Mesothelial cell of epicardium (in vitro differentiated cells): Measurements from ENCODE around the gene TRIM45. TPM values are rescaled to one million over a fixed set of nuclear protein-coding genes. Genes with fewer than 3 reads are reported as not detected.
A peak's percentile ranks its signal among the peaks of the same experiment; 100 is the strongest.

Experiments
- DNase-seq, 2 experiments: peaks; one replicate each; pipeline ENCODE4 v3.0.0; 2021; ENCODE audit warnings: low spot score in 2 of 2; ENCODE audit not compliant: unreplicated experiment in 2 of 2
- H3K27ac Mint-ChIP-seq: 2 replicates; pipeline ENCODE4 v1.8.0; 2021; ENCODE audit warnings: mixed read lengths
- H3K27me3 Mint-ChIP-seq: 2 replicates; pipeline ENCODE4 v1.8.0; 2021; ENCODE audit warnings: low read depth, mixed read lengths
- H3K36me3 Mint-ChIP-seq: 2 replicates; pipeline ENCODE4 v1.8.0; 2021; ENCODE audit warnings: mixed read lengths
- H3K4me1 Mint-ChIP-seq: 2 replicates; pipeline ENCODE4 v1.8.0; 2021; ENCODE audit warnings: mixed read lengths
- H3K4me3 Mint-ChIP-seq: 2 replicates; pipeline ENCODE4 v1.8.0; 2021; ENCODE audit warnings: mild to moderate bottlenecking, moderate library complexity, mixed read lengths
- H3K9me3 Mint-ChIP-seq: 2 replicates; pipeline ENCODE4 v1.8.0; 2021; ENCODE audit warnings: mixed read lengths
- CTCF ChIP-seq: fragments of 200-600 bp; sonication (generic); IDR thresholded peaks from one replicate; pipeline ENCODE4 v1.5.0; 2021; ENCODE audit warnings: antibody characterized with exemption; ENCODE audit not compliant: unreplicated experiment
- total RNA-seq: library from RNA; stranded (reverse); gene quantifications from 3 replicates; pipeline ENCODE4 v1.2.1, GENCODE V29; 2021

Gene TRIM45
- total RNA-seq, 1 donor from 2014 or later, result 40.0 TPM

GRCh38 chr1:117070124-117070523 is 51.4 kb downstream of the TRIM45 start:
- no peaks in the 10 kb centered on the region for H3K9me3 Mint-ChIP-seq
- peaks cover 8% of the 10 kb centered on the region for H3K4me1 Mint-ChIP-seq
- no peak for DNase-seq
- no peaks in the 10 kb centered on the region for H3K27me3 Mint-ChIP-seq
- H3K36me3 Mint-ChIP-seq, result peaks cover 6% of the 10 kb centered on the region
- H3K4me3 Mint-ChIP-seq, result no peak overlapping the region
- H3K27ac Mint-ChIP-seq, result no peak overlapping the region
- TF ChIP-seq CTCF, result no peak

- peaks cover 8% of the 10 kb centered on the region for H3K4me1 Mint-ChIP-seq
These were observed 52.2 kb downstream of the TRIM45 start for GRCh38 chr1:117069220-117069844.

GRCh38 chr1:117068580-117068979 is 53.0 kb downstream of the TRIM45 start:
- no peak for DNase-seq
- peaks cover 2% of the 10 kb centered on the region for H3K36me3 Mint-ChIP-seq
- no peak for TF ChIP-seq CTCF
- H3K4me3 Mint-ChIP-seq, result no peak overlapping the region
- peaks cover 8% of the 10 kb centered on the region for H3K4me1 Mint-ChIP-seq
- H3K27ac Mint-ChIP-seq, result no peak overlapping the region
- H3K9me3 Mint-ChIP-seq, result no peaks in the 10 kb centered on the region
- H3K27me3 Mint-ChIP-seq, result no peaks in the 10 kb centered on the region

More at GRCh38 chr1:117069220-117069844, 52.2 kb downstream of the TRIM45 start:
- H3K27me3 Mint-ChIP-seq, result no peaks in the 10 kb centered on the region
- H3K4me3 Mint-ChIP-seq, result no peak overlapping the region
- no peak for TF ChIP-seq CTCF
- peaks cover 2% of the 10 kb centered on the region for H3K36me3 Mint-ChIP-seq
- no peaks in the 10 kb centered on the region for H3K9me3 Mint-ChIP-seq
- no peak for DNase-seq
- H3K27ac Mint-ChIP-seq, result peak overlapping the region; percentile 0

- Mint-ChIP-seq H3K27ac (peak overlapping the region; percentile 28), H3K4me3 (no peak overlapping the region), H3K9me3 (no peaks in the 10 kb centered on the region), H3K4me1 (peaks cover 8% of the 10 kb centered on the region), H3K36me3 (peaks cover 2% of the 10 kb centered on the region), H3K27me3 (no peaks in the 10 kb centered on the region)
- peak; percentile 33 to 59 for DNase-seq
- peak; percentile 71 for TF ChIP-seq CTCF
These were observed 53.8 kb downstream of the TRIM45 start for GRCh38 chr1:117067533-117068370.

- Mint-ChIP-seq H3K4me3 (no peak overlapping the region), H3K36me3 (peaks cover 2% of the 10 kb centered on the region), H3K9me3 (no peaks in the 10 kb centered on the region), H3K4me1 (peaks cover 9% of the 10 kb centered on the region), H3K27ac (no peak overlapping the region), H3K27me3 (no peaks in the 10 kb centered on the region)
- no peak for DNase-seq
- no peak for TF ChIP-seq CTCF
These were observed 55.2 kb downstream of the TRIM45 start for GRCh38 chr1:117066367-117066766.
